ENCODE data around the gene MAPK10.

DNA sequence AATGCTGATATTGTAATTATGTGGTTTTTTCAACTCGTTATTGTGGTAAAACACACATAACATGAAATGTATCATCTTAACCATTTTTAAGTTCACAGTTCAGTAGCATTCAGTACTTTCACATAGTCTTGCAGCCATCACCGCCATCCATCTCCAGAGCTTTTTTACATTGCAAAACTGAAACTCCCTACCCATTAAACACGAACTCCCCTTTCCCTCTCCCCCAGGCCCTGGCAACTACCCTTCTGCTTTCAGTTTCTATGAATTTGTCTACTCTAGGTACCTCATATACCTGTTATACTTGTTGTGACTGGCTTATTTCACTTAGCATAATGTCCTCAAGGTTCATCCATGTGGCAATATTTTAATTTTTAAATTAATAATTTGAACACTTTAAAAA is 380.6 kb downstream of the MAPK10 start:
- TF ChIP-seq SP1 (CRISPR knock-in tag; conservative IDR thresholded peaks at IDR 0.05) (no peak), ZNF138 (CRISPR knock-in tag; conservative IDR thresholded peaks at IDR 0.05) (no peak), CTCF (IDR thresholded peaks at IDR 0.05) (no peak), NR2C2 (CRISPR knock-in tag; IDR thresholded peaks at IDR 0.05) (no peak), PREB (CRISPR knock-in tag; IDR thresholded peaks at IDR 0.05; ENCODE audit: borderline replicate concordance) (no peak), FOXJ3 (CRISPR knock-in tag; IDR thresholded peaks at IDR 0.05; ENCODE audit: borderline replicate concordance) (no peak), FOXK1 (CRISPR knock-in tag; IDR thresholded peaks at IDR 0.05) (no peak), ETV6 (CRISPR knock-in tag; IDR thresholded peaks at IDR 0.05) (no peak), RELA (CRISPR knock-in tag; IDR thresholded peaks at IDR 0.05; ENCODE audit: borderline replicate concordance) (no peak), CREB1 (CRISPR knock-in tag; IDR thresholded peaks at IDR 0.05) (no peak)
- TF ChIP-seq, protein P1, sequence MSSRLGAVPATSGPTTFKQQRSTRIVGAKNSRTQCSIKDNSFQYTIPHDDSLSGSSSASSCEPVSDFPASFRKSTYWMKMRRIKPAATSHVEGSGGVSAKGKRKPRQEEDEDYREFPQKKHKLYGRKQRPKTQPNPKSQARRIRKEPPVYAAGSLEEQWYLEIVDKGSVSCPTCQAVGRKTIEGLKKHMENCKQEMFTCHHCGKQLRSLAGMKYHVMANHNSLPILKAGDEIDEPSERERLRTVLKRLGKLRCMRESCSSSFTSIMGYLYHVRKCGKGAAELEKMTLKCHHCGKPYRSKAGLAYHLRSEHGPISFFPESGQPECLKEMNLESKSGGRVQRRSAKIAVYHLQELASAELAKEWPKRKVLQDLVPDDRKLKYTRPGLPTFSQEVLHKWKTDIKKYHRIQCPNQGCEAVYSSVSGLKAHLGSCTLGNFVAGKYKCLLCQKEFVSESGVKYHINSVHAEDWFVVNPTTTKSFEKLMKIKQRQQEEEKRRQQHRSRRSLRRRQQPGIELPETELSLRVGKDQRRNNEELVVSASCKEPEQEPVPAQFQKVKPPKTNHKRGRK (CRISPR knock-in tag; IDR thresholded peaks at IDR 0.05; ENCODE audit: borderline replicate concordance): no peak
- TF ChIP-seq, protein P2, sequence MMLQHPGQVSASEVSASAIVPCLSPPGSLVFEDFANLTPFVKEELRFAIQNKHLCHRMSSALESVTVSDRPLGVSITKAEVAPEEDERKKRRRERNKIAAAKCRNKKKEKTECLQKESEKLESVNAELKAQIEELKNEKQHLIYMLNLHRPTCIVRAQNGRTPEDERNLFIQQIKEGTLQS (CRISPR knock-in tag; conservative IDR thresholded peaks at IDR 0.05): no peak

Measured in WTC11 (cell line).